Thyroid gland (tissue), 4 donors: ENCODE results near the gene MYEOV.

Experiments used
- POLR2A ChIP-seq, 2 donors: fragments of 450-650 bp; IDR thresholded peaks; one replicate each; pipeline ENCODE4 v1.6.1; 2017; ENCODE audit warnings: antibody characterized with exemption in 2 of 2, mild to moderate bottlenecking in 2 of 2, moderate library complexity in 1 of 2
- TF ChIP-seq, protein P1 (sequence below), 6 experiments: fragments of 200-600 bp in 3 of 6; fragments of 450-650 bp in 3 of 6; sonication (generic) in 3 of 6; IDR thresholded peaks; one replicate each; pipeline ENCODE4 v1.5.1; 2016 to 2019; ENCODE audit warnings: antibody characterized with exemption in 6 of 6, mild to moderate bottlenecking in 2 of 6, inconsistent platforms in 1 of 6, moderate library complexity in 1 of 6

DNA sequence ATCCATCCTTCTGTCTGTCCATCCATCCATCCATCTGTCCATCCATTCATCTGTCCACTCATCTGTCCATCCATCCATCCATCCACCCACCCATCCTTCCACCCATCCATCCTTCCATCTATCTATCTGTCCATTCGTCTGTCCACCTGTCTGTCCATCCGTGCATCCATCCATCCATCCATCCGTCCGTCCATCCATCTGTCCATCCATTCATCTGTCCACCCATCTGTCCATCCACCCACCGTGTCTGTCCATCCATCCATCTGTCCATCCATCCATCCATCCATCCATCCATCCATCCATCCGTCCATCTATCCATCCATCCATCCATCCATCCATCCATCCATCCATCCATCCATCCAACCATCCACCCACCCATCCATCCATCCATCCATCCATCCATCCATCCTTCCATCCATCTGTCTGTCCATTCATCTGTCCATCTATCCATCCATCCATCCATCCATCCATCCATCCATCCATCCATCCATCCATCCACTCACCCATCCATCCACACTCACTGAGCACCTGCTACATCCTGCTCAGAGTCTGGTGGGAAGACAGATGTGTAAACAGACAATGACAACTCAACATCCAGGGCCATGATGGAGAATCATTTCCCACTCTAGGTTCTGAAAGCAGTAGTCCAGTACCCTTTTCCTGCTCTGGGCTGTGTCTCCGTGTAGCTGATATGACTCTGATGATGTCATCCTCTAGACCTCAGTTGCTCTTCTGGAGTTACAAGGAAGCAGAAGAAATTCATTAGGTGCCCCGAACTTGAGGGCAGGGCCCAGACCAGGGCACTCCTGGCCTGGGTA lies 30.8 kb upstream of the MYEOV start:
- TF ChIP-seq, protein P1, sequence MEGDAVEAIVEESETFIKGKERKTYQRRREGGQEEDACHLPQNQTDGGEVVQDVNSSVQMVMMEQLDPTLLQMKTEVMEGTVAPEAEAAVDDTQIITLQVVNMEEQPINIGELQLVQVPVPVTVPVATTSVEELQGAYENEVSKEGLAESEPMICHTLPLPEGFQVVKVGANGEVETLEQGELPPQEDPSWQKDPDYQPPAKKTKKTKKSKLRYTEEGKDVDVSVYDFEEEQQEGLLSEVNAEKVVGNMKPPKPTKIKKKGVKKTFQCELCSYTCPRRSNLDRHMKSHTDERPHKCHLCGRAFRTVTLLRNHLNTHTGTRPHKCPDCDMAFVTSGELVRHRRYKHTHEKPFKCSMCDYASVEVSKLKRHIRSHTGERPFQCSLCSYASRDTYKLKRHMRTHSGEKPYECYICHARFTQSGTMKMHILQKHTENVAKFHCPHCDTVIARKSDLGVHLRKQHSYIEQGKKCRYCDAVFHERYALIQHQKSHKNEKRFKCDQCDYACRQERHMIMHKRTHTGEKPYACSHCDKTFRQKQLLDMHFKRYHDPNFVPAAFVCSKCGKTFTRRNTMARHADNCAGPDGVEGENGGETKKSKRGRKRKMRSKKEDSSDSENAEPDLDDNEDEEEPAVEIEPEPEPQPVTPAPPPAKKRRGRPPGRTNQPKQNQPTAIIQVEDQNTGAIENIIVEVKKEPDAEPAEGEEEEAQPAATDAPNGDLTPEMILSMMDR (IDR thresholded peaks at IDR 0.05): no peak
- TF ChIP-seq POLR2A (IDR thresholded peaks at IDR 0.05): no peak
